H54 (cell line): ENCODE measurements around the gene CMTM8.
A peak's percentile ranks its signal among the peaks of the same experiment; 100 is the strongest.

Experiments
- DNase-seq: peaks from one replicate; pipeline ENCODE4 v3.0.0; 2011; ENCODE audit warnings: low spot score, mixed read lengths; ENCODE audit not compliant: insufficient read length
- FAIRE-seq: peaks from 3 replicates; lab custom pipeline; 2011; peaks lifted over from hg19 to GRCh38; lab: Jason Lieb, UNC
- POLR2A ChIP-seq: IDR thresholded peaks from 2 replicates; pipeline ENCODE4 v1.6.1; 2011; ENCODE audit warnings: low read depth, mild to moderate bottlenecking, low read length

Gene CMTM8

GRCh38 chr3:32337505-32337904, 99.0 kb downstream of the CMTM8 start:
- DNase-seq (no peak), FAIRE-seq (no peak)
- no peak for TF ChIP-seq POLR2A

GRCh38 chr3:32340039-32340438, 101.6 kb downstream of the CMTM8 start:
- DNase-seq (no peak), FAIRE-seq (peak; percentile 6)
- no peak for TF ChIP-seq POLR2A

- FAIRE-seq: no peak
- DNase-seq: no peak
- TF ChIP-seq POLR2A: no peak
These were observed 102.3 kb downstream of the CMTM8 start for GRCh38 chr3:32340611-32341365.

- no peak for TF ChIP-seq POLR2A
- DNase-seq: no peak
These were observed 109.1 kb downstream of the CMTM8 start for GRCh38 chr3:32347343-32348125.

GRCh38 chr3:32349184-32349583, 110.7 kb downstream of the CMTM8 start:
- TF ChIP-seq POLR2A: no peak
- FAIRE-seq (no peak), DNase-seq (no peak)

More at GRCh38 chr3:32347343-32348125, 109.1 kb downstream of the CMTM8 start:
- FAIRE-seq: no peak

- DNase-seq (no peak), FAIRE-seq (no peak)
- no peak for TF ChIP-seq POLR2A
These were observed 114.1 kb downstream of the CMTM8 start for GRCh38 chr3:32352563-32352962.

GRCh38 chr3:32353351-32353750, 114.9 kb downstream of the CMTM8 start:
- FAIRE-seq (no peak), DNase-seq (no peak)
- no peak for TF ChIP-seq POLR2A

GRCh38 chr3:32354362-32354778, 115.9 kb downstream of the CMTM8 start:
- no peak for TF ChIP-seq POLR2A
- no peak for DNase-seq
- no peak for FAIRE-seq

GRCh38 chr3:32355751-32356291, 117.3 kb downstream of the CMTM8 start:
- FAIRE-seq (no peak), DNase-seq (no peak)
- TF ChIP-seq POLR2A: no peak

- TF ChIP-seq POLR2A: no peak
- no peak for FAIRE-seq
- DNase-seq: no peak
These were observed 121.4 kb downstream of the CMTM8 start for GRCh38 chr3:32359766-32360492.

GRCh38 chr3:32360493-32360827, 122.0 kb downstream of the CMTM8 start:
- TF ChIP-seq POLR2A: no peak
- DNase-seq: no peak
- no peak for FAIRE-seq

GRCh38 chr3:32366638-32367397, 128.3 kb downstream of the CMTM8 start:
- FAIRE-seq (no peak), DNase-seq (no peak)
- TF ChIP-seq POLR2A: no peak

GRCh38 chr3:32367442-32367841, 129.0 kb downstream of the CMTM8 start:
- FAIRE-seq (no peak), DNase-seq (no peak)
- TF ChIP-seq POLR2A: no peak
